Activated CD4-positive, alpha-beta T cell treated with anti-CD3 and anti-CD28 coated beads, Interleukin-2, amount 10 ng/mL, durations not matched to agents 7 days and 5 days (primary cell): ENCODE data around the gene CCHCR1. TPM values are rescaled to one million over a fixed set of nuclear protein-coding genes. Genes with fewer than 3 reads are reported as not detected.
"Not testable (repeated sequence)": the region's sequence is repeated elsewhere in the genome, so short reads cannot be mapped to it uniquely, and the experiment has no call there.

Experiments used
- CTCF ChIA-PET: fragments of 350-600 bp; sonication (Branson Sonifier 250); formaldehyde crosslinking; loops from one replicate; lab custom pipeline; 2021; ENCODE audit warnings: antibody characterized with exemption; lab: Charles Lee
- POLR2A ChIA-PET: fragments of 350-600 bp; sonication (Branson Sonifier 250); formaldehyde crosslinking; loops from one replicate; lab custom pipeline; 2021; ENCODE audit warnings: antibody characterized with exemption; lab: Charles Lee
- DNase-seq: peaks from one replicate; pipeline ENCODE4 v3.0.0-alpha.2; 2020
- H3K27ac Mint-ChIP-seq: one replicate; pipeline ENCODE4 v1.8.0; 2021; ENCODE audit warnings: mild to moderate bottlenecking, moderate library complexity, mixed read lengths
- H3K27me3 Mint-ChIP-seq: one replicate; pipeline ENCODE4 v1.8.0; 2021; ENCODE audit warnings: mixed read lengths
- H3K36me3 Mint-ChIP-seq: one replicate; pipeline ENCODE4 v1.8.0; 2021; ENCODE audit warnings: low read depth, mixed read lengths
- H3K4me1 Mint-ChIP-seq: one replicate; pipeline ENCODE4 v1.8.0; 2021; ENCODE audit warnings: mixed read lengths
- H3K4me3 Mint-ChIP-seq: one replicate; pipeline ENCODE4 v1.8.0; 2021; ENCODE audit warnings: mild to moderate bottlenecking, moderate library complexity, mixed read lengths
- H3K9me3 Mint-ChIP-seq: one replicate; pipeline ENCODE4 v1.8.0; 2021; ENCODE audit warnings: mixed read lengths
- total RNA-seq, 2 experiments: library from RNA; stranded (reverse); gene quantifications; one replicate each; pipeline ENCODE4 v1.2.3, GENCODE V29; 2021

The CCHCR1 gene
- total RNA-seq, result 10 to 100 TPM; 43.4 to 44.7 TPM

GRCh38 chr6:31157513-31158139, at the start of gene CCHCR1:
Gene CCHCR1 (minus strand): TSS chr6:31157802. CDS start chr6:31157600, 202 bp downstream.
- POLR2A ChIA-PET, result interaction anchor here (0.9 kb wide), 1 partner anchor 540 kb away, joined by 10 read pairs; the partner anchor contains the start of genes MRPS18B and PPP1R10
- DNase-seq, result no peak
- H3K36me3 Mint-ChIP-seq, result peaks cover 40% of the 10 kb centered on the region

DNA sequence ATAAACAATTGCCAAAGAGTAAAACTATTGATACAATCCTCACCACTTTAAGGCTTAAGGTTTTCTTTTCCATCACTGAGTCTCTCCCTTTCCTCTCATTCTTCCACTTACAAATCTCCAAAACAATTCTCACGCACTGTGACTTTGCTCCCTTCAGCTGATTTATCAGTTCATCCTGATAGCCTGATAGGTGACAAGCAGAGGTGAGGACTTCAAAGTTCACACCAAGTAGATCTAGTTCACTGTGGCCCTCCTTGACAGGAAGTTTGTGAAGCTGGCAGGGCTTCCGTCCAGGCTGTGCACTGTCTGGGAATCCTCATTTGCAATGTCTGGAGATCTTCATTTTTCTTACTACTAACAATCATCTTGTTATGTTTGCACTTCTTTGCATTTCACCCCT, 48.0 kb upstream of the CCHCR1 start:
- Mint-ChIP-seq H3K4me1 (peaks cover 47% of the 10 kb centered on the region), H3K27ac (peak overlapping the region; percentile 51), H3K9me3 (peaks cover 2% of the 10 kb centered on the region), H3K27me3 (no peaks in the 10 kb centered on the region), H3K36me3 (peaks cover 19% of the 10 kb centered on the region), H3K4me3 (no peak overlapping the region)
- ChIA-PET CTCF (interaction anchor here (0.9 kb wide), 1 partner anchor 9 kb away, joined by 4 read pairs; no protein-coding TSS in a partner anchor), POLR2A (no interaction called here)
- DNase-seq, result no peak

More at GRCh38 chr6:31157513-31158139, at the start of gene CCHCR1:
- CTCF ChIA-PET, result interaction anchor here (0.7 to 3.3 kb wide), 12 partner anchors 10 to 1227 kb away, joined by 3 to 20 read pairs (median 4); no protein-coding TSS in a partner anchor
- H3K27ac Mint-ChIP-seq, result peak within 1 kb of the TSS; percentile 84
- H3K27me3 Mint-ChIP-seq, result no peaks in the 10 kb centered on the region
- peaks cover 43% of the 10 kb centered on the region for H3K4me1 Mint-ChIP-seq
- peak within 1 kb of the TSS; percentile 87 for H3K4me3 Mint-ChIP-seq
- H3K9me3 Mint-ChIP-seq, result no peaks in the 10 kb centered on the region

DNA sequence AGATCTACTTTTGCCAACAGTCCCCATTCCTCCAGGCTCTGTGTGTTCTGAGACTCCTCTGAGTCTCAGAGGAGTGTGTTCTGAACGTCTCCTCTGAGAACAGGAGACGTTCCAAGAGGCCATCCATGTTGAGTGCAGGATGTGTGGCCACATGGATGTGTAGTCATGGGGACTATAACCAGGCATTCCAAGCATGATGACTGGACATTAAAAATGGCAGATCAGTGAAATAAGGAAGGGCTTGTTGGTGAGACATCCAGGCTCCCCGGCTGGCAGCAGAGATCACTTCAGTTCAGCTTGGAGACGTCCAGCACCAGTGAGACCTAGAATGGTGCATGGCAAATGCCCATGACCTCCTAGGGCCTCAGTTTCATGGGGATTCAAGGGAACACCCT, 47.1 kb upstream of the CCHCR1 start:
- Mint-ChIP-seq H3K27ac (peak overlapping the region; percentile 96), H3K36me3 (peaks cover 28% of the 10 kb centered on the region), H3K27me3 (no peaks in the 10 kb centered on the region), H3K4me3 (peak overlapping the region; percentile 82), H3K9me3 (peaks cover 4% of the 10 kb centered on the region), H3K4me1 (peaks cover 55% of the 10 kb centered on the region)
- CTCF ChIA-PET, result interaction anchor here (0.6 to 0.9 kb wide), 2 partner anchors 8 to 303 kb away, joined by 3 to 4 read pairs; no protein-coding TSS in a partner anchor
- no peak for DNase-seq
- POLR2A ChIA-PET, result no interaction called here

- CTCF ChIA-PET, result interaction anchor here (1.0 to 3.1 kb wide), 3 partner anchors 8 to 163 kb away, joined by 4 to 8 read pairs (median 4); no protein-coding TSS in a partner anchor
- Mint-ChIP-seq H3K9me3 (peaks cover 4% of the 10 kb centered on the region), H3K4me3 (peak overlapping the region; percentile 82), H3K27ac (peak overlapping the region; percentile 96), H3K4me1 (peaks cover 66% of the 10 kb centered on the region), H3K36me3 (peaks cover 39% of the 10 kb centered on the region), H3K27me3 (no peaks in the 10 kb centered on the region)
- DNase-seq, result peak; percentile 56
- POLR2A ChIA-PET, result no interaction called here
Observed at GRCh38 chr6:31203345-31203979, 45.9 kb upstream of the CCHCR1 start.

- Mint-ChIP-seq H3K27me3 (no peaks in the 10 kb centered on the region), H3K9me3 (peaks cover 4% of the 10 kb centered on the region), H3K4me1 (peaks cover 68% of the 10 kb centered on the region), H3K4me3 (peak overlapping the region; percentile 82), H3K27ac (peak overlapping the region; percentile 96), H3K36me3 (peaks cover 41% of the 10 kb centered on the region)
- ChIA-PET POLR2A (no interaction called here), CTCF (interaction anchor here (1.0 to 3.1 kb wide), 3 partner anchors 9 to 164 kb away, joined by 4 to 8 read pairs (median 4); no protein-coding TSS in a partner anchor)
- no peak for DNase-seq
Observed at GRCh38 chr6:31202259-31203166, 44.9 kb upstream of the CCHCR1 start.

GRCh38 chr6:31199105-31199452, 41.5 kb upstream of the CCHCR1 start:
- Mint-ChIP-seq H3K36me3 (peaks cover 48% of the 10 kb centered on the region), H3K27ac (peak overlapping the region; percentile 99), H3K4me3 (peak overlapping the region; percentile 98), H3K4me1 (peaks cover 77% of the 10 kb centered on the region)
- DNase-seq, H3K9me3 Mint-ChIP-seq, H3K27me3 Mint-ChIP-seq, POLR2A ChIA-PET: not testable (repeated sequence)
- CTCF ChIA-PET, result interaction anchor here (2.0 to 5.8 kb wide), 2 partner anchors 10 to 167 kb away, joined by 5 to 73 read pairs; no protein-coding TSS in a partner anchor

- Mint-ChIP-seq H3K4me3 (peak overlapping the region; percentile 98), H3K27ac (peak overlapping the region; percentile 99), H3K36me3 (peaks cover 49% of the 10 kb centered on the region), H3K4me1 (peaks cover 65% of the 10 kb centered on the region), H3K9me3 (peaks cover 4% of the 10 kb centered on the region), H3K27me3 (no peaks in the 10 kb centered on the region)
- ChIA-PET CTCF (interaction anchor here (0.6 to 5.8 kb wide), 18 partner anchors 8 to 206 kb away, joined by 3 to 73 read pairs (median 4); partner anchors contain the start of genes CCHCR1, MICA and TCF19), POLR2A (interaction anchor here (0.6 to 1.3 kb wide), 4 partner anchors 13 to 371 kb away, joined by 3 to 5 read pairs (median 4); no protein-coding TSS in a partner anchor)
- peak; percentile 98 for DNase-seq
Observed at GRCh38 chr6:31197559-31198305, 40.1 kb upstream of the CCHCR1 start.

DNA sequence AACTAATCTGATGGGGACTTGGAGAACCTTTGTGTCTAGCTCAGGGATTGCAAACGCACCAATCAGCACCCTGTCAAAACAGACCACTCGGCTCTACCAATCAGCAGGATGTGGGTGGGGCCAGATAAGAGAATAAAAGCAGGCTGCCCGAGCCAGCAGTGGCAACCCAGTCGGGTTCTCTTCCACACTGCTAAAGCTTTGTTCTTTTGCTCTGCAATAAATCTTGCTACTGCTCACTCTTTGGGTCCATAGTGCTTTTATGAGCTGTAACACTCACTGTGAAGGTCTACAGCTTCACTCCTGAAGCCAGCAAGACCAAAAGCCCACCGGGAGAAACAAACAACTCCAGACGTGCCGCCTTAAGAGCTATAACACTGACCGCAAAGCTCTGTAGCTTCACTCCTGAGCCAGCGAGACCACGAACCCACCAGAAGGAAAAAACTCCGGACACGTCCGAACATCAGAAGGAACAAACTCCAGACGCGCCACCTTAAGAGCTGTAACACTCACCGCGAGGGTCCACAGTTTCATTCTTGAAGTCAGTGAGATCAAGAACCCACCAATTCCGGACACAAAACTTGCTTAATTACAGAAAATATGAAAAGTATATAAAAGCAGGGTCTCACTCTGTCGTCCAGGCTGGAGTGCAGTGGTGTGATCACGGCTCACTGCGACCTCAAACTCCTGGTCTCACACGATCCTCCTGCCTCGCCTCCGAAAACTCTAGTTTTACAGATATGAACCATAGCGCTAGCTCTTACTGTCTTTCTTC, 38.8 kb upstream of the CCHCR1 start:
- POLR2A ChIA-PET, result interaction anchor here (0.7 kb wide), 1 partner anchor 340 kb away, joined by 6 read pairs; no protein-coding TSS in a partner anchor
- H3K4me1 Mint-ChIP-seq, result peaks cover 52% of the 10 kb centered on the region

DNA sequence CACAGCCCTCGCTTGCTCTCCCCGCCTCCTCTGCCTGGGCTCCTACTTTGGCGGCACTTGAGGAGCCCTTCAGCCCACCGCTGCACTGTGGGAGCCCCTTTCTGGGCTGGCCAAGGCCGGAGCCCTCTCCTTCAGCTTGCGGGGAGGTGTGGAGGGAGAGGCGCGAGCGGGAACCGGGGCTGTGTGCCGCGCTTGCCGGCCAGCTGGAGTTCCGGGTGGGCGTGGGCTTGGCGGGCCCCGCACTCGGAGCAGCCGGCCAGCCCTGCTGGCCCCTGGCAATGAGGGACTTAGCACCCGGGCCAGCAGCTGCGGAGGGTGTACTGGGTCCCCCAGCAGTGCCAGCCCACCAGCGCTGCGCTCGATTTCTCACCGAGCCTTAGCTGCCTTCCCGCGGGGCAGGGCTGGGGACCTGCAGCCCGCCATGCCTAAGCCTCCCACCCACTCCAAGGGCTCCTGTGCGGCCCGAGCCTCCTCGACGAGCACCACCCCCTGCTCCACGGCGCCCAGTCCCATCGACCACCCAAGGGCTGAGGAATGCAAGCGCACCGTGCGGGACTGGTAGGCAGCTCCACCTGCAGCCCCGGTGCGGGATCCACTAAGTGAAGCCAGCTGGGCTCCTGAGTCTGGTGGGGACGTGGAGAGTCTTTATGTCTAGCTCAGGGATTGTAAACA, 37.8 kb upstream of the CCHCR1 start:
- not testable (repeated sequence) for H3K27ac Mint-ChIP-seq, H3K4me3 Mint-ChIP-seq, H3K9me3 Mint-ChIP-seq, DNase-seq, H3K27me3 Mint-ChIP-seq
- Mint-ChIP-seq H3K4me1 (peaks cover 44% of the 10 kb centered on the region), H3K36me3 (peaks cover 35% of the 10 kb centered on the region)
- ChIA-PET CTCF (interaction anchor here (1.1 to 5.8 kb wide), 5 partner anchors 26 to 171 kb away, joined by 3 to 73 read pairs (median 5); no protein-coding TSS in a partner anchor), POLR2A (interaction anchor here (0.7 kb wide), 1 partner anchor 341 kb away, joined by 6 read pairs; no protein-coding TSS in a partner anchor)

More for the DNA sequence above, 38.8 kb upstream of the CCHCR1 start:
- peaks cover 44% of the 10 kb centered on the region for H3K36me3 Mint-ChIP-seq
- CTCF ChIA-PET, result interaction anchor here (0.7 to 5.8 kb wide), 19 partner anchors 9 to 207 kb away, joined by 3 to 73 read pairs (median 4); partner anchors contain the start of genes CCHCR1, MICA and TCF19
- peak overlapping the region; percentile 99 for H3K27ac Mint-ChIP-seq
- not testable (repeated sequence) for DNase-seq, H3K27me3 Mint-ChIP-seq, H3K9me3 Mint-ChIP-seq
- peak overlapping the region; percentile 98 for H3K4me3 Mint-ChIP-seq

GRCh38 chr6:31194061-31194834, 36.6 kb upstream of the CCHCR1 start:
- CTCF ChIA-PET, result interaction anchor here (0.5 to 5.8 kb wide), 8 partner anchors 17 to 431 kb away, joined by 3 to 73 read pairs (median 4); no protein-coding TSS in a partner anchor
- peaks cover 23% of the 10 kb centered on the region for H3K36me3 Mint-ChIP-seq
- H3K4me3 Mint-ChIP-seq, result no peak overlapping the region
- POLR2A ChIA-PET, result no interaction called here
- peaks cover 33% of the 10 kb centered on the region for H3K4me1 Mint-ChIP-seq
- H3K27ac Mint-ChIP-seq, result peak overlapping the region; percentile 75
- H3K27me3 Mint-ChIP-seq, result no peaks in the 10 kb centered on the region
- no peaks in the 10 kb centered on the region for H3K9me3 Mint-ChIP-seq
- no peak for DNase-seq
